GM18907 (cell line): ENCODE results near the gene SAFB.

Source experiments
- ATAC-seq: cut with Tn5 transposase; IDR thresholded peaks from one replicate; pipeline ENCODE4 v1.9.1; 2021; ENCODE audit warnings: mild to moderate bottlenecking, moderate library complexity; ENCODE audit not compliant: unreplicated experiment

SAFB gene

DNA sequence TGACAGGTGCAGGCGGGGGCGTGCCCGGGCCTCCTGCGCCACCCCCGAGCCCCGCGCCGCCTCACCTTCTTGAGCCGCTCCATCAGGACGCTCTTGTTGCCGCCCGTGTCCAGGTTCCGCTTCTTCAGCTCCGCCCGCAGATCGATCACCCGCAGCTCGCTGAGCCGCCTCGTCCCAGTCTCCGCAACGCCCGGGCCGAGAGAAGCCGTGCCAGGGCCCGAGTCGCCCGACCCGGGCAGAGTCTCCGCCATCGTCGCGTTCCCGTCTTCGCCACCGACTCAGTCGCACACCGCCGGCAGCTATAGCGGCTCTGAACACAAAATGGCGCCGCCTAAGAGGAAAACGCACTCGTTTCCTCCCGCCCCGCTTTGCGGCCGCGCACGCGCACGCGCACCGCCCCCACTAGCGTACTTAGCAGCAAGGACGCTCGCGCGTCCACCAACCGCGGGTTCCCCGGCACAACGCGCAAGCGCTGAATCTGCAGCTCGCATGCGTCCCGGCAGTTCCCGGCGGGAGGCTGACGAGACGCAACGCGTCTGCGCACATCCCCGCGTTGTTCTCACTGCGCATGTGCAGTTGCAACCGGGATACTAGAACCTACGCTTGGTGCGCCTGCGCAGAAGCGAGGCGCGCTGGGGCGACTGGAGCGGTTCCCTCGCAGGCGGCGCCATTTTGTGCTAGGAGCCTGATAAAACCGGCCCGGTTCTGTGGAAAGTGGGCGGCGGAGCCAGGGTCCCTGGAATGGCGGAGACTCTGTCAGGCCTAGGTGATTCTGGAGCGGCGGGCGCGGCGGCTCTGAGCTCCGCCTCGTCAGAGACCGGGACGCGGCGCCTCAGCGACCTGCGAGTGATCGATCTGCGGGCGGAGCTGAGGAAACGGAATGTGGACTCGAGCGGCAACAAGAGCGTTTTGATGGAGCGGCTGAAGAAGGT, at the start of gene SAFB, which contains the start of gene SAFB2:
Gene SAFB (plus strand): TSS at position 619 of the 932 bp plus-strand sequence. CDS start 123 bp downstream, at position 742.
Gene SAFB2 (minus strand): TSS at position 312 of the 932 bp plus-strand sequence. CDS start 61 bp downstream, at position 251.
- ATAC-seq = peak; percentile 73

DNA sequence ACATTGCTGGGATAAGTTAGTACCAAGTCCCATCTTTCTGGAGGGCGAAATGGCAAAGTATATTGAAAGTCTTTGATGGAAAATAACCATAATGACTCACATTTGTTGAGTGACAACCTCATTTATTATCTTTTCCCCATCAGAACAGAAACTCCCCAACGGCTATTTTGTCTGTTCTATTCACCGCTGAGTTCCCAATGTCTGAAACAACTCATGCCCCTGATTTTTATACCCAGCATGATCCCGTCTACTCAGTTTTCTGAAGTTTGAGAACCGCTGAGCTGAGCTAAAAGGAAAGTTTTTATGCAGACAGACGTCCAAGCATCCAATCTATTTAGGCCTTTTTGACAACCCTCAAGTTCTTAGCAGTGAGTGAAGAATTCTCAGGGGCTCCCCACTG, 47.3 kb upstream of the SAFB start:
- no peak for ATAC-seq

DNA sequence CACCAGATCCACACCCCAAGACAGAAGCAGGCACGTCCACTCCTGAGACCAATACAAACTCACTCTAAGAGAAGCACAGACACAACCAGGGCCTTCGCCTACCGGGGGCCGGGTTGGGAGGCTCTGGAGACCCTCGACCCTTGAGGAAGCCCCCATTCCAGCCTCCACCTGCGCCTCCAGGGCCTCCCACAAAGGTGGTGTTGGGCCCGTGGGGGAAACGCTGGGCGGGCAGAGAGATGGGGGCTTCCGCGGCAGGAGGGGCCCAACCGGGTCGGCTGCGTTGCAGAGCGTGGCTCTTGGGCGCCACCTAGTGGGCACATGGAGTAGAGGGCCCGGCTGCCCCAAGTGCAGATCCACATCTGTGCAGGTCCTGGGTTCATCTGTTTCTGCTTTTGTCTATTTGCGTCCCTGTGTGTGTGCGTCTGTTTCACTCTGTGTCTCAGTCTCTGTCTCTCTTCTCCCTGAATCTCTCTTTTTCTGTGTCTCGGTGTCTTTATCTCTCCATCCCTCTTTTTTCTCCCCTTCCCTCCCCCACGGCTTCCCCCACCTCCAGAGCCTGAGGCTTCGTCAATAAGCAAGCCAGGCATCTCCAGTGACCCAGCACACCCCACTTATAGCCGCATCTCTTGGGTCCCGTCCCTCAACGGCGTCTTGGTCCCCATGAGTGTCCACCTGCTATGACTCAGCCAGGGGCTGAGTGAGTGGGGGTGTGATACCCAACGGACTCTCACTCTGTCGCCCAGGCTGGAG, 44.6 kb upstream of the SAFB start:
- ATAC-seq = no peak

DNA sequence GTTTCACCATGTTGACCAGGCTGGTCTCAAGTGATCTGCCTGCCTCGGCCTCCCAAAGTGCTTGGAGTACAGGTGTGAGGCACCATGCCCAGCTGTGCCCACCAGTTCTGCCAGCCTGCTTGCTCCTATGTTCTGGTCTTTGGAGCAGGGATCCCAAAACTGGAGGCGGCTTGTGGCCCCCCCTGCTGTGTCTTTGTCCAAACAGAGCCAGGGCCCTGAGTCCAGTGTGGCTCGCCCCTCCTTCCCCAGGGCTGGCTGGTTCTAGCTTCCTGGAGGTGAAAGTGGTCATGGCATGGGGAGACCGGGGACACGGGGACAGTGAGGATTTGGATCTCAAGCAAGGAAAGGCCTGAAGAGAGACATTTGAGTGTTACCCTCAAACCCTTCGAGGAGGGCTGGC, 43.6 kb upstream of the SAFB start:
- no peak for ATAC-seq

DNA sequence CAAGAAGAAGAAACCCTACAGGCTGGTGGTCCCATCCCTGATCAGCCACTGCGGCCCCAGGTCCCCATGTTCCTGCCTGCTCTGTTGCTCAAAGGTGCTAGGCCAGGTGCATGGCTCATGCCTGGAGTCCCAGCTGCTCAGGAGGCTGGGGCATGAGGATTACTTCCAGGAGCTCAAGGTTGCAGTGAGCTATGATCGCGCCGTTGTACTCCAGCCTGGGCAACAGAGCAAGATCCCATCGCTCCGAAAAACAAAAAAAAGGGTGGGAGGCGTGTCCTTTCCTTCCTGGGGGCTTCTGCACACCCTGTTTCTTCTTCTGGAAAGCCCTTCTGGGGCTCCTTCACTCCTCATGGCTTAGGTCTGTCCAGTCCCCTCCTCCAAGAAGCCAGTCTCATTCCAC, 43.2 kb upstream of the SAFB start:
- no peak for ATAC-seq

DNA sequence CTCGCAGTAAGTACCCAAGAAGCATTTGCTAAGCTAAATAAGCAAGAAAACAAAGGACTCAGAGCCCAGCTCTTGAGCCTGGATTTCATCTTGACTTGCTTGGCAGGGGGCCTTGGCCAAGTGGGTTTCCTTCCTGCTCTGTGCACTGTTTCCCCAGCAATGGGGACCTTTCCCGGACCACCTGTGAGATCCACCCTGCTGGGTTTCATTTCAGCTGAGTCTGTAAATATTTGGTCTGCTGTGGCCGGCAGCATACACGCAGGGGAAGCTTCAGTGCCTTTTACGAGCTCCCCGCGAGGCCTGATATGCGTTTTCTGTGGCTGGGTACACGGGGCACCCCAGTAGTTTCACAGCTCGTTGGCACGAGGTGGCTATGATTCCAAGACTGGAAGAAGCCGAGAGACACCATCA, 42.7 kb upstream of the SAFB start:
- no peak for ATAC-seq

DNA sequence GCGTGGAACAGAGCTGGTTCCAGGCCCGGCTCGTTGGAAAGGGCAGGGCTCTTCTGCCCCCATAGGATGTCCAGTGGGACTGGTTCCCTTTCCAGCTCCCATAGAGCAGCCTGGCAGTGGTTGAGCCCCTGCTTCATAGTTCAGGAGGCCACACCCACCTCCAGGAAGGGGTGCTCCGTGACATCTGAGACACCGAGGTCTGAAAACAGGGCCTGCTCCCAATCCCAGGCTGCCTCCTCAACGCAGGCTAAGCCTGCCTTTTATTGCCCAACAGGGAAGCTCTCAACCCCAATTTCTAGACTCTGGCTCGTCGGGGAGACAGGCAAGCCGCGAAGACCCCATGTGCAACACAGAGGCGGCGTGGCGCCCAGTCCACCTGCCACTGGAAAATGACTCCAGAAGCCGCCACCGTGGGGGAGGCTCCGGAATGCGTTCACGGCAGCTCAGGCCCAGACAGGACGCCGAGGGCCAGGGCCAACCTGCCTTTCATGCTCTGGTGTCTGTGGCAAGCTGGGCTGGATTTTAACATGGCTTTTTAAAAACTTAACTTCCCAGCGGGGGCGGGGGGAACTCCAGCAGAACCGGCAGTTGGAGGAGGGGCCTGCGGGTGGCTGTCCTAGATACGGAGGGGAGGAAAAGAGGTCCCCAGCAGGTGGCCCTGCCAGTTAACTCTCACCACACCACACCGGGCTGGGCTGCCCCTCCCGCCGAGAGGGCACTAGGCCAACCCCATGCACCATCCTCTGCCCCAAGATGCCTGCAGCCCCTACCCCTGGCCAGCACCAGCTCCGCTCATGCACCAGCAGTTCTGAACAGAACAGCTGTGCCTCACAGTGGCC, 37.2 kb upstream of the SAFB start:
- no peak for ATAC-seq

DNA sequence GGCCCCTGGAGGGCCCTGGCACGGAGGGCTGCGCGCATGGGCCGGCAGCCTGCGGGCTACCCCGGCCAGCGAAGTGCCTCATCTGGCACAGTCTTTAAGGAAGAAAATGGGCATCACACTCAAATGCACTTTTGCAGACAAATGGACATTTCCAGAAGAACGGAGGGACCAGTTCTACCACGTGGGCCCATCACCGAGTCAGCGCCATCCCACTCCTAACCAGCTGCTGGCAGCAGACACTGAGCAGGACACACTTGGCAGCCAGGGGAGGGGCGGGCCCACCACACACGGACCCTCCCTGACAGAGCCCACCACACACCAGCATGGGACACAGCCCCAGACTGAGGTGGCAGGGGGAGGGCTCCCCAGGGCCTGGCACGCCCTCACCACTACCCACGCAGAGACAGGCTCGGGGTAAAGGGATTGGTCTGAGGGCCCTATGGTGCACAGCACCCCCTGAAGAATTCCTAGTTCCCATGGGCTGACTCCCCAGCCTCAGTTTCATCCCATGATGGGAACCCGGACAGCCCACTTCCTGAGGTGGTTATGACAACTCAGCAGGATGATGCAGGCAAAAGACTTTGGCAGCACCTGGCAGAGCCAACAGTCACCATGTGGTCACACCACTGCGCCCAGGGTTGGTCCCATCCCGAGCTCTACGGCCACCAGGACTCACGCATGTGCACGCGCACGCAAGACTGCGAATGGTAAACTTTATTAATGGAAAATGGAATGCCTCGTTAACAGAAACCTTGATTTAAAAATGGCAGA, 36.4 kb upstream of the SAFB start:
- ATAC-seq = no peak

DNA sequence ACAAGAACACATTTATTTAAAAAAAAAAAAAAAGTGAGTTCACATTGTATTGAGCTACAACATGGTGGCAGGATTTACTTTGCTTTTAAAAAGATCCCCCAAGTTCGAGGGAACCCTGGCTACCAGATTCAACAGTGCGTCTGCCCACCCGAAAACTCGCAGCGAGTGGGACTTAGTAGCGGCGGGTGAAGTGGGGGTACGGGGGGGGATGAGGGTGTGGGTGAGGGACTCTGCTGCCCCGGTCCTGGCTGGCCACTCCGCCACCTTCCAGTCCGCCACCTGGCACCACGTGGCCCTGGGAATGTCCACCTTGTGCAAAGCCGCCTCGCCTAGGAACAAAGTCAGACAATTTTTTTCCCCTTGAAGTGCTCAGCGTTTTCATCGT, 35.8 kb upstream of the SAFB start:
- no peak for ATAC-seq

DNA sequence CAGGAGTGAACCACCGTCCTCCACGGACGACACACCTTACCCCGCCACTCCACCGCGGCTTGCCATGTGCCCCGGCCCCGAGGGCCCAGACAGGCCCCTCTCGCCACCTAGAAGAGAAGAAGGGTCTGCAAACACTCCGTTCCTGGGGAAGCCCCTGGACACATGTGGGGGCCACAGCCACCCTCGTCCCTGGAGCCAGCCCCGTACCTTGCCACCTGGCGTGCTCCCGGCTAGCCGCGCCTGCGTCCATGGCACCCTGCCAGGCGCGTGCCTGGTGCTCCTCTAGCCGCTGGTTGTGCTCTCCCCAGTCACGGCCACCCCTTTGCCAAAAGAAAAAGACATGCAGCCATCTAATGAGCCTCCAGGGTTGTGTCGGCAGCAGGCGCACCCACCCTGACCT, 35.2 kb upstream of the SAFB start:
- ATAC-seq = no peak

DNA sequence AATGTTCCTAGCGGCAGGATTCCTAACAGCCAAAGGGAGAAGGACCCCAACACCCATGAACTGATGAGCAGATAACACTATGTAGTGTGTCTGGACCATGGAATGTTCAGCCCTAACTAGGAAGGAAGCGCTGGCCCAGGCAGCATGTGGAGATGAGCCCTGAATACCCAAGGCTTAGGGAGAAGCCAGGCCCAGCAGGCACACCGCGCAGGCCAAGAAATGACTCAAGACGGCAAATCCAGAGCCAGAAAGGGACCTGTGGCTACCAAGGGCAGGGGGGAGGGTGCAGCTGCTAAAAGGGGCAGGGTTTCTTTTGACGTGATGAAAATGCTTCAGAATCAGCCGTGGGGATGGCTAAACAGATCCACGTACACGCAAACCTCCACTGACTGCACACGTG, 34.4 kb upstream of the SAFB start:
- no peak for ATAC-seq

DNA sequence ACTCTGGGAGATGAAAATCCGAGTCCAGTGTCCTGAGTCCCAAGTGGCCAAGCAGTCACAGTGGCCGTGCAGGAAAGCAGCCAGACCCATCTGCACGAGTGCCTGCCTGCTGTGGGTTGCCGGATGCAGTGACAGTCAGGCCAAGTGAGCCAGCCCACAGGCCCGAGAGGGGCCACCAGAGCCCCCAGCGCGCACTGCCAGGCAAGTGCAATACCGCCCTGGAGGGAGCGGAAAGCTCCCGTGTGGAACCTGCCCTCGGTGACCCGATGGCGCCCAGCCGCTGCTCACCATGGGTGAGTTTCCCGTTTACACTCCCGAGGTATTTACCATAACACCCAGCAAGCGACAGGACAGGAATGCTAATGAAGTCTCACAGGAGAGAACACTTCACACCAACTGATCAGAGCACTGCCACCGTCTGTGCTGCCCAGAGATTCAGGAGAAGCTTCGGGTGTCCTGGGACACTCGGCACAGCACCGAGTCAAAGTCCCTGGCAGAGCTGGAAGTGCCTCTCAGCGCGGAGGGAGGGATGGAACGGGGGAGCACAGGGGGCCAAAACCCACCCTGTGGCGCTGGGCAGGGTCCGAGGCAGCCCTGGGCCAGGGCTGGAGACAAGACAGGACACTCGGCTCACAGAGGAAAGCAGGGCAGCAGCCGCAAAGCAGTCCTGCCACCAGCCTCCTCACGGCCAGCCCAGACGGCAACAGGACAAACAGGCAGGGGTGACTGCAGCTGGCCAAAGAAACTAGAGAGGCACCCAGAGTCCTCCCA, 33.8 kb upstream of the SAFB start:
- no peak for ATAC-seq

DNA sequence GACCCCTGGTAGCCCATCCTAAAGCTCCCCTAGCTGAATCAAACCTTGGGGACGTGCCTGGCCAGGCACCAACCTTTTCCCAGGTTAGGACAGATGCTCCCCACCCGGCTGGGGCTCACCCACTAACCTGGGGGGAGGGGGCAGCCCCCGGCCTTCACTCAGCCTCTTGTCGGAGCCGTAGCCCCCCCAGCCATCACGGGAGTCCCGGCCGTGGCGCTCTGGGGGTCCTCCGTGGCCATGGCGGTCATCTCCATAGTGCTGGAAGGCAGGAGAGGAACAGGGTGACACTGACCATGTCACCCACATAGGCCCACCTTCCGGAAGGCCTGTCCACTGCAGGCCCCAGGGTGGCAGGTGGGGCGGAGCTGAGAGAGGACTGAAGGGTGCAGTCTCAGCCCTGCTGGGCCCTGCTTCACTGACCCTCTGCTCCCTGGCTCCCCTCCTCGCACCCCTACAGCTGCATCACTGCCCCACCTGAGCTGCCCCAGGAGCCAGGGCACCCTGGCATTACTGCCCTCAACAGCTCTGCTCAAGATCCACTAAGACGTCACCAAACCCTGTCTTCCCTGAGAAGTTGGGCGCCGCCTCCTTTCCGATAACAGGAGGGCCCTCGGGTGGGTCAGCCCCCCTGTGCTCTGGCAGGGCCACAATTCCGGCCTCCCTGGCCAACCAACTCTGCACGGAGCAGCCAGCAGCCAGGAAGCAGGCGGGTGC, 32.6 kb upstream of the SAFB start:
- no peak for ATAC-seq

DNA sequence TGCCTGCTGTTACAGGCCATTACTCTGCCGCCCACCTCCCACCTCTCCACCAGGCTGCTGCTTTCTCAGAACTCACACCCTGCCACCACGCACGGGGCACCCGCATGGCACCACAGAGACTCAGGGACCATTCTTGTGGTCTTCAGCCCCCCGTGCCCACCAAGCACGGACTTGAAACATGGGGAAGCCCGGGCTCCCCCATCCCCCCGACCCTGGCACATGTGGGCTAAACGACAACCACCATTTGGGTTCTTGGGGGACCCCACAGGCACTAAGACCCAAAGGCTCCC, 32.1 kb upstream of the SAFB start:
- no peak for ATAC-seq

DNA sequence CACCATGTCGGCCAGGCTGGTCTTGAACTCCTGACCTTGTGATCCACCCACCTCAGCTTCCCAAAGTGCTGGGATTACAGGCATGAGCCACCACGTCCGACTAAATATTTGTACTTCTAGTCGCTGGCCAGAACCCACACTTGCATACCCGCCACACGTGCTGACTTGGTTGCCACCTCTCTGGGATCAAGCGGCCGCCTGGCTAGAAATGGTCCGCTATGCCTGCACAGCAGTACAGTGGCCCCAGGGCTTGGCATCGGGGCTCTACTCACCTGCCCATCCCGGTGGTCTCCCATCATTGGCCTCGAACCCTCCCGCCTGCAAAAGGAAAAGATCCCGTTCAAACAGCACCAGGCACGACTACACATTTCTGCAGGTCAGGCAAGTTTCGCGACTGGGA, 31.4 kb upstream of the SAFB start:
- ATAC-seq = no peak

DNA sequence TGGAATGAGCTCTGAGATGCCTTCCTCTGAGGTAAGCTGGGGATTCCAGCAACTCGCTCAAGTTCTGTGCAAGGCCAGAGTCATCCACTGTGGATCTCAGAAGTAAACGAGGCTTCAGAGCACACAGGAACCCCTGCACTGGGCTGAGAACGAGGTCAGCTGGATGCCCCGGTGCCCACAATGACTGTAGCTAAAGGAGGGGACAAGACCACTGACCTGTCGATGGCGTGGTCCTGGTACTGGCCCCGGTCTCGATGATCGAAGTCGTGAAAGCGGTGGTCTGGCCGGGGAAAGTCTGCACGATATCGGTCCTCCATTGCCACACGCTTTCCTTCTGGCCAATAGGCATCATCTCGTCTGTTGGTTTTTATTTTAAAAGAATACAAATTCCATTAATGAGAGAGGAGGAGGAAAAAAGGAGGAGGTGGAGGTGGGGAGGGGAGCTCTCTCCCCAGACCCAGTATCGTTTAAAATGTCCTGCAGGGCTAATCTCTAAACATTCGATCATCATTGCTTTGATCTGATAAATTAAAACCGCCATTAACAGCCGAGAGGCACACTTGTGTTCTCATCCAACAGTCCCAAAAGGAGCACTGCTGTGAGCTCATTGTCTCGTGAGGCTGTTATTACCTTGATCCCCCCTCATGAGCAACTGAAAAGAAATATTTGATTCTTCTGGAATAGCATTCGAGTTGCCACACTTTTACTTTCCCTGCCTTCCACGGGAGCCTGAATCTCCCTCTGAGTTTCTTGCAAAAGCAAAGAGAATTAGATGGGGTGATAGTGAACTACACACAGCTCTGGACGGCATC, 30.1 kb upstream of the SAFB start:
- no peak for ATAC-seq

DNA sequence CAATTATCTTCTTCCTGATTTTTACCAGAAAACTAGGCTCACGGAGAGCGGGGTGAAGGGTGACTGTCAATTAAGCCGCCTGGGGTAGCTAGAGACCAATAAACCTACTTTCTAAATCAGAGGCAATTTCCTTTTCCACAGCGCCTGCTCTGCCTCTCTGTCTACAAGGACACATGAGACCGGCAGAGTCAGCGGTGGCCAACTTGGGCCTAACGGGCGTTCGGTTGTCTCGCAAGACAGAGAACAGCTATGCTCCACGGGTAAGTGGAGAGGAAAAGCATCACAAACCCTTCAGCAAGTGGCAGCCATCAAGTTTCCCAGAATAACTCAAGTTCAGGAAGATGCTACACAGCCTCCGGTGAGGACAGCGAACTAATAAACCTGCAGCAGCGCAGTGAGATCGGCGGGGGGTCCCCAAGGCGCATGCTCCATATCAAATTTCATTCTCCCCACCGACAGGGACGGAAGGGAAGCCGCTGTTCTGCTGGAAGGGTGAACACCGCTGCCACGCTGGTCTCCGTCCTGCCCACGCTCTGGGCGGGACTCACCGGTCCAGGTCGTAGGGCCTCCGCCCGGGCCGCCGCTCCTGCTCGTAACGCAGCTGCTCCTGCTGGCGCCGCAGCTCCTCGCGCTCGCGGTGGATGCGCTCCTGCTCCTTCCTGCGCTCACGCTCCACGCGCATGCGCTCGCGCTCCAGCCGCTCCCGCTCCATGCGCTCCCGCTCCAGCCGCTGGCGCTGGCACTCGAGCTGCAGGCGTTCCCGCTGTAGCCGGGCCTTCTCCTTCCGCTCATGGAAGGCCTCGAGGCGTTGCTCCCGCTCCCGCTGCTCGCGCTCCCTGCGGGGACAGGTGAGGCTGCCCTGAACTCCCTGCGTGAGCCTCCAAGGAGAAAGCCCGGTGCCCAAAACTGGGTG, 29.3 kb upstream of the SAFB start:
- ATAC-seq = no peak
